HepG2 (cell line): ENCODE results near the gene PLEKHB1. TPM values are rescaled to one million over a fixed set of nuclear protein-coding genes. Genes with fewer than 3 reads are reported as not detected.

Experiments
- ARID2 ChIP-seq: sonication (generic); formaldehyde crosslinking; IDR thresholded peaks from 2 replicates; pipeline ENCODE4 v1.8.1; 2022; ENCODE audit warnings: mild to moderate bottlenecking, missing genetic modification reagents, borderline replicate concordance
- EZH2 ChIP-seq: conservative IDR thresholded peaks from 2 replicates; pipeline ENCODE4 v1.6.1; 2012; ENCODE audit warnings: mild to moderate bottlenecking, low read depth, low read length, moderate library complexity
- FOXK2 ChIP-seq: fragments of 450-650 bp; IDR thresholded peaks from 2 replicates; pipeline ENCODE4 v1.6.1; 2016
- GFI1 ChIP-seq: sonication (generic); formaldehyde crosslinking; IDR thresholded peaks from 2 replicates; pipeline ENCODE4 v1.5.0; 2020; ENCODE audit warnings: missing genetic modification reagents, mild to moderate bottlenecking, borderline replicate concordance
- HCFC1 ChIP-seq: fragments of 150-350 bp; IDR thresholded peaks from 2 replicates; pipeline ENCODE4 v1.6.1; 2014; ENCODE audit warnings: low read depth, low read length
- HOMEZ ChIP-seq: IDR thresholded peaks from 2 replicates; pipeline ENCODE4 v1.6.1; 2016; ENCODE audit warnings: low read depth
- IRF1 ChIP-seq: sonication (generic); formaldehyde crosslinking; IDR thresholded peaks from 2 replicates; pipeline ENCODE4 v1.4.0; 2020; ENCODE audit warnings: low read depth, mild to moderate bottlenecking, missing genetic modification reagents
- NBN ChIP-seq: fragments of 450-650 bp; conservative IDR thresholded peaks from 2 replicates; pipeline ENCODE4 v1.6.1; 2017
- PRDM10 ChIP-seq: sonication (generic); formaldehyde crosslinking; IDR thresholded peaks from 2 replicates; pipeline ENCODE4 v1.4.0; 2020; ENCODE audit warnings: low read depth, missing genetic modification reagents
- RAD51 ChIP-seq: fragments of 450-650 bp; IDR thresholded peaks from 2 replicates; pipeline ENCODE4 v1.6.1; 2016; ENCODE audit warnings: borderline replicate concordance
- SAFB2 ChIP-seq: sonication (generic); formaldehyde crosslinking; IDR thresholded peaks from 2 replicates; pipeline ENCODE4 v1.5.1; 2020; ENCODE audit warnings: missing genetic modification reagents, low read depth, mild to moderate bottlenecking, borderline replicate concordance
- SKI ChIP-seq: fragments of 450-650 bp; IDR thresholded peaks from one replicate; pipeline ENCODE4 v1.6.1; 2018; ENCODE audit warnings: mild to moderate bottlenecking; ENCODE audit not compliant: partially characterized antibody
- SNAPC2 ChIP-seq: sonication (generic); formaldehyde crosslinking; IDR thresholded peaks from 2 replicates; pipeline ENCODE4 v1.8.1; 2022; ENCODE audit warnings: mild to moderate bottlenecking, missing genetic modification reagents
- ZBTB49 ChIP-seq: sonication (generic); formaldehyde crosslinking; IDR thresholded peaks from 2 replicates; pipeline ENCODE4 v1.4.0; 2020; ENCODE audit warnings: missing genetic modification reagents, borderline replicate concordance
- ZNF253 ChIP-seq: sonication (generic); formaldehyde crosslinking; IDR thresholded peaks from 2 replicates; pipeline ENCODE4 v1.8.0; 2022; ENCODE audit warnings: mild to moderate bottlenecking, missing genetic modification reagents, borderline replicate concordance
- ZNF616 ChIP-seq: sonication (generic); formaldehyde crosslinking; IDR thresholded peaks from 2 replicates; pipeline ENCODE4 v1.5.0; 2020; ENCODE audit warnings: low read depth, mild to moderate bottlenecking, missing genetic modification reagents
- ZNF644 ChIP-seq: IDR thresholded peaks from 2 replicates; pipeline ENCODE4 v1.6.1; 2016; ENCODE audit warnings: low read depth
- ZNF672 ChIP-seq: sonication (generic); formaldehyde crosslinking; IDR thresholded peaks from 2 replicates; pipeline ENCODE4 v1.8.1; 2022; ENCODE audit warnings: missing genetic modification reagents
- ZNF775 ChIP-seq: sonication (generic); formaldehyde crosslinking; IDR thresholded peaks from 2 replicates; pipeline ENCODE4 v1.4.0; 2020; ENCODE audit warnings: missing genetic modification reagents, mild to moderate bottlenecking, moderate library complexity, borderline replicate concordance
- ZUFSP ChIP-seq: sonication (generic); formaldehyde crosslinking; IDR thresholded peaks from 2 replicates; pipeline ENCODE4 v1.9.0; 2021; ENCODE audit warnings: missing genetic modification reagents, mild to moderate bottlenecking, borderline replicate concordance
- polyA plus RNA-seq, 8 experiments: library from polyadenylated mRNA; depleted of rRNA in 3 of 8; stranded (reverse) in 7 of 8; unstranded in 1 of 8; fragments of >200 nt; fragmentation: Illumina TruSeq in 4 of 8; extraction: Trizol in 4 of 8; gene quantifications; 2 replicates each; pipeline versions ENCODE4 v1.2.1 to v1.2.3, GENCODE V29; 2011 to 2016; ENCODE audit warnings: low read depth in 4 of 8, missing spikeins in 1 of 8, mixed read lengths in 1 of 8; ENCODE audit not compliant: insufficient read depth in 1 of 8
- total RNA-seq, 5 experiments: library from RNA; depleted of rRNA; stranded (reverse); fragments of >200 nt; fragmentation: Illumina TruSeq; extraction: Trizol; gene quantifications; 2 replicates each; pipeline ENCODE4 v1.2.3, GENCODE V29; 2016; ENCODE audit warnings: low read depth in 1 of 5

Gene PLEKHB1
- total and polyA plus RNA-seq, 2 of the 13 experiments (the other 11 are each of a cell fraction or from before 2014, with no cell fraction given), result 68.0 to 99.3 TPM

- peak; percentile 82 for TF ChIP-seq PRDM10 (CRISPR knock-in tag)
- TF ChIP-seq ZNF775, result no peak
- TF ChIP-seq ZNF253, result no peak
- no peak for TF ChIP-seq FOXK2
- peak; percentile 75 for TF ChIP-seq SKI
- TF ChIP-seq SNAPC2 (CRISPR knock-in tag), result peak; percentile 46; the same call in 1 of the 2 replicates
- TF ChIP-seq IRF1 (CRISPR knock-in tag), result no peak
- TF ChIP-seq ZNF644 (CRISPR knock-in tag), result no peak
- TF ChIP-seq RAD51, result no peak
- no peak for TF ChIP-seq ZNF672
- peak; percentile 87 for TF ChIP-seq HCFC1
- no peak for TF ChIP-seq ZBTB49 (CRISPR knock-in tag)
- peak; percentile 55; the same call in 1 of the 2 replicates for TF ChIP-seq GFI1 (CRISPR knock-in tag)
- no peak for TF ChIP-seq ZUFSP (CRISPR knock-in tag)
- TF ChIP-seq ARID2 (CRISPR knock-in tag), result peak; percentile 82
- TF ChIP-seq NBN, result no peak
- no peak for TF ChIP-seq ZNF616 (CRISPR knock-in tag)
- TF ChIP-seq SAFB2 (CRISPR knock-in tag), result peak; percentile 84
- 0 out of 2 replicates have a peak, but pooled peaks have one; percentile 46 for TF ChIP-seq HOMEZ (CRISPR knock-in tag)
- no peak for TF ChIP-seq EZH2
Measured at GRCh38 chr11:73597956-73598718, 48.2 kb upstream of the PLEKHB1 start, which contains the start of gene FAM168A (continued).
